Fibroblast of lung (primary cell): ENCODE results near the gene ETFA.

ENCODE experiments used
- EZH2 ChIP-seq: IDR thresholded peaks from 2 replicates; pipeline ENCODE4 v1.5.1; 2012; ENCODE audit warnings: low read length, control low read depth, mild to moderate bottlenecking; ENCODE audit errors: missing control alignments
- TF ChIP-seq, protein P1 (sequence below), 2 donors: IDR thresholded peaks in 1 of 2; conservative IDR thresholded peaks in 1 of 2; 1 replicate in 1 of 2; 2 replicates in 1 of 2; pipeline ENCODE4 v1.5.1; 2011 to 2012; ENCODE audit warnings: low read length in 2 of 2, control low read depth in 1 of 2, inconsistent platforms in 1 of 2, low read depth in 1 of 2, mild to moderate bottlenecking in 1 of 2

GRCh38 chr15:76251717-76252116 is 59.6 kb downstream of the ETFA start:
- TF ChIP-seq, protein P1, sequence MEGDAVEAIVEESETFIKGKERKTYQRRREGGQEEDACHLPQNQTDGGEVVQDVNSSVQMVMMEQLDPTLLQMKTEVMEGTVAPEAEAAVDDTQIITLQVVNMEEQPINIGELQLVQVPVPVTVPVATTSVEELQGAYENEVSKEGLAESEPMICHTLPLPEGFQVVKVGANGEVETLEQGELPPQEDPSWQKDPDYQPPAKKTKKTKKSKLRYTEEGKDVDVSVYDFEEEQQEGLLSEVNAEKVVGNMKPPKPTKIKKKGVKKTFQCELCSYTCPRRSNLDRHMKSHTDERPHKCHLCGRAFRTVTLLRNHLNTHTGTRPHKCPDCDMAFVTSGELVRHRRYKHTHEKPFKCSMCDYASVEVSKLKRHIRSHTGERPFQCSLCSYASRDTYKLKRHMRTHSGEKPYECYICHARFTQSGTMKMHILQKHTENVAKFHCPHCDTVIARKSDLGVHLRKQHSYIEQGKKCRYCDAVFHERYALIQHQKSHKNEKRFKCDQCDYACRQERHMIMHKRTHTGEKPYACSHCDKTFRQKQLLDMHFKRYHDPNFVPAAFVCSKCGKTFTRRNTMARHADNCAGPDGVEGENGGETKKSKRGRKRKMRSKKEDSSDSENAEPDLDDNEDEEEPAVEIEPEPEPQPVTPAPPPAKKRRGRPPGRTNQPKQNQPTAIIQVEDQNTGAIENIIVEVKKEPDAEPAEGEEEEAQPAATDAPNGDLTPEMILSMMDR (conservative IDR thresholded peaks at IDR 0.05 in 1 of 2, IDR thresholded peaks at IDR 0.05 in 1 of 2; ENCODE audit: low read depth in 1 of 2, low read length in 2 of 2), result no peak
- TF ChIP-seq EZH2, result no peak
